Heart right ventricle (tissue), 16 donors: ENCODE results near the gene PTPRN2. TPM values are rescaled to one million over a fixed set of nuclear protein-coding genes. Genes with fewer than 3 reads are reported as not detected.

Source experiments
- ATAC-seq, 8 donors: fragments of 200-7000 bp; cut with Tn5 transposase; one replicate each; pipeline ENCODE4 v1.9.1; 2020; ENCODE audit warnings: mild to moderate bottlenecking in 8 of 8, moderate library complexity in 8 of 8, moderate number of reproducible peaks in 1 of 8
- DNase-seq, 2 donors: peaks; one replicate each; pipeline ENCODE4 v3.0.0-alpha.2; 2020
- H3K27ac ChIP-seq, 10 donors: fragments of 200-600 bp; sonication (generic) in 2 of 10; one replicate each; pipeline versions ENCODE4 v1.5.0 to v1.8.0; 2020 to 2022; ENCODE audit warnings: mild to moderate bottlenecking in 3 of 10
- H3K27me3 ChIP-seq, 7 donors: fragments of 200-600 bp; one replicate each; pipeline ENCODE4 v1.8.0; 2021 to 2022; ENCODE audit warnings: mild to moderate bottlenecking in 2 of 7
- H3K36me3 ChIP-seq, 9 donors: fragments of 200-600 bp; sonication (generic) in 1 of 9; one replicate each; pipeline versions ENCODE4 v1.5.0 to v1.8.0; 2020 to 2022; ENCODE audit warnings: mild to moderate bottlenecking in 2 of 9
- H3K4me1 ChIP-seq, 9 donors: fragments of 200-600 bp; sonication (generic) in 1 of 9; one replicate each; pipeline versions ENCODE4 v1.5.0 to v1.8.0; 2020 to 2022; ENCODE audit warnings: mild to moderate bottlenecking in 4 of 9
- H3K4me3 ChIP-seq, 10 donors: fragments of 200-600 bp; sonication (generic) in 2 of 10; one replicate each; pipeline versions ENCODE4 v1.5.0 to v1.8.0; 2020 to 2022; ENCODE audit warnings: mild to moderate bottlenecking in 7 of 10, moderate library complexity in 2 of 10
- H3K9me3 ChIP-seq, 11 donors: fragments of 200-600 bp in 10 of 11; sonication (generic) in 2 of 11; one replicate each; pipeline versions ENCODE4 v1.5.0 to v1.8.0; 2013 to 2022; ENCODE audit warnings: mild to moderate bottlenecking in 2 of 11, control low read depth in 1 of 11, moderate library complexity in 1 of 11
- CTCF ChIP-seq, 9 donors: fragments of 200-600 bp; sonication (generic) in 2 of 9; IDR thresholded peaks; one replicate each; pipeline versions ENCODE4 v1.5.0 to v1.8.0; 2021 to 2022; ENCODE audit warnings: antibody characterized with exemption in 9 of 9, mild to moderate bottlenecking in 5 of 9, moderate library complexity in 1 of 9
- WGBS, 2 donors: extraction: QIAGEN DNeasy Blood & Tissue Kit; methylation state at CpG; one replicate each; pipeline ENCODE4 v1.1.7; 2013; ENCODE audit warnings: inconsistent platforms in 1 of 2; 5-methylcytosine and 5-hydroxymethylcytosine counted together
- intact Hi-C, 10 donors: fragments of 100-400 bp; cut with DNase I; formaldehyde crosslinking; loops; one replicate each; pipeline versions ENCODE4 v1.11.1 to v1.14.2; 2022
- polyA plus RNA-seq, 2 donors: library from polyadenylated mRNA; stranded (reverse); fragments of 200-250 nt; gene quantifications; one replicate each; pipeline ENCODE4 v1.2.3, GENCODE V29; 2013
- total RNA-seq, 10 donors: library from RNA; stranded (reverse); fragmentation: NEBNext Ultra II Directional in 3 of 10; extraction: Animal tissue kit (Norgen Biotek cat#: 25700) in 3 of 10; gene quantifications; one replicate each; pipeline versions ENCODE4 v1.2.1 to v1.2.4, GENCODE V29; 2021 to 2023
- donor health status: Arrhythmogenic right ventricular cardiomyopathy.
- donor health status: ischemic (EF 13 %, LVEDD 7.1; RV severe dilation, severe dysfunction).
- donor health status: healthy with polysubstance abuse.
- donor health status: DM: no; HTN: yes; CAD: no.
- donor health status: DM: no; HTN: no; CAD: no.
- donor health status: ischemic (EF 25% LVEDD 6.9; RV normal size, moderate dysfunction).
- donor health status: ischemic (EF 25% LVEDD 5.7; RV mildly dilated, moderate dysfunction).
- donor health status: healthy.
- donor health status: DM: yes; HTN: yes; CAD: no.
- donor health status: Ischemic cardiomyopathy.
- donor health status: ischemic (EF 35%, LVEDD 5.7; RV mildly dilated, moderate dysfunction).
- donor health status: nonischemic (EF 11% LVEDD 7.7; RV severe dilation, severe dysfunction).
- donor health status: DM: yes; HTN: yes; CAD: no.
- donor health status: PGD.
- donor health status: ischemic (EF 29% LVEDD 5.4; RV normal size, mild dysfunction).
- donor health status: nonischemic (EF 23%, LVEDD 6.1; RV moderate dilation, normal function).

Gene PTPRN2
- total and polyA plus RNA-seq, 12 donors: 0.82 to 1.8 (median 1.3) TPM

- H3K36me3 ChIP-seq: no peaks in the 10 kb centered on the region
- no peak overlapping the region for H3K27ac ChIP-seq
- no peak for TF ChIP-seq CTCF (IDR thresholded peaks at IDR 0.05)
- no peak overlapping the region for H3K4me3 ChIP-seq
- intact Hi-C loops: loop anchor here in 1 of 10 donors (10.0 kb wide), 1 partner anchor 966 kb away; no protein-coding TSS in a partner anchor
- WGBS, 2 donors: 79 to 82% methylated on average over 8 of the region's 8 CpGs
- no peaks in the 10 kb centered on the region for H3K4me1 ChIP-seq
- no peak for ATAC-seq
- no peak for DNase-seq
- H3K9me3 ChIP-seq: peaks cover 0 to 14% (median 4%) of the 10 kb centered on the region in 11 donors
- H3K27me3 ChIP-seq: peaks cover 0 to 54% (median 25%) of the 10 kb centered on the region in 7 donors
Measured at GRCh38 chr7:158401295-158401694, 186.3 kb downstream of the PTPRN2 start.

GRCh38 chr7:158400601-158401225 lies 186.9 kb downstream of the PTPRN2 start:
- intact Hi-C loops: loop anchor here in 1 of 10 donors (10.0 kb wide), 1 partner anchor 966 kb away; no protein-coding TSS in a partner anchor
- no peak for TF ChIP-seq CTCF (IDR thresholded peaks at IDR 0.05)

GRCh38 chr7:158399762-158400161 lies 187.9 kb downstream of the PTPRN2 start:
- H3K4me3 ChIP-seq: no peak overlapping the region
- no peak for ATAC-seq
- no peaks in the 10 kb centered on the region for H3K4me1 ChIP-seq
- no peak overlapping the region for H3K27ac ChIP-seq
- DNase-seq: no peak
- TF ChIP-seq CTCF (IDR thresholded peaks at IDR 0.05): no peak
- intact Hi-C loops: loop anchor here in 1 of 10 donors (10.0 kb wide), 1 partner anchor 965 kb away; no protein-coding TSS in a partner anchor
- peaks cover 0 to 47% (median 25%) of the 10 kb centered on the region in 7 donors for H3K27me3 ChIP-seq
- peaks cover 0 to 14% (median 4%) of the 10 kb centered on the region in 11 donors for H3K9me3 ChIP-seq
- no peaks in the 10 kb centered on the region for H3K36me3 ChIP-seq
- WGBS, 2 donors: 72 to 74% methylated on average over 9 of the region's 9 CpGs

More at GRCh38 chr7:158400601-158401225, 186.9 kb downstream of the PTPRN2 start:
- no peak overlapping the region for H3K27ac ChIP-seq
- H3K4me1 ChIP-seq: no peaks in the 10 kb centered on the region
- peaks cover 0 to 54% (median 25%) of the 10 kb centered on the region in 7 donors for H3K27me3 ChIP-seq
- DNase-seq: no peak
- H3K36me3 ChIP-seq: no peaks in the 10 kb centered on the region
- 74 to 75% methylated on average over 24 of the region's 24 CpGs for WGBS, 2 donors
- no peak for ATAC-seq
- H3K4me3 ChIP-seq: no peak overlapping the region
- H3K9me3 ChIP-seq: peaks cover 0 to 14% (median 4%) of the 10 kb centered on the region in 11 donors

- Histone ChIP-seq H3K27me3 (peaks cover 0 to 38% (median 18%) of the 10 kb centered on the region in 7 donors), H3K36me3 (no peaks in the 10 kb centered on the region), H3K9me3 (peaks cover 0 to 14% (median 4%) of the 10 kb centered on the region in 11 donors), H3K27ac (no peak overlapping the region), H3K4me1 (no peaks in the 10 kb centered on the region), H3K4me3 (no peak overlapping the region)
- TF ChIP-seq CTCF (IDR thresholded peaks at IDR 0.05): no peak
- 95 to 98% methylated on average over 1 of the region's 1 CpG for WGBS, 2 donors
- no peak for ATAC-seq
- intact Hi-C loops: no loop called here
- DNase-seq: no peak
Measured at GRCh38 chr7:158398750-158399149, 188.9 kb downstream of the PTPRN2 start.
